Panc1 (cell line): Measurements from ENCODE around the gene WWOX. TPM values are rescaled to one million over a fixed set of nuclear protein-coding genes. Genes with fewer than 3 reads are reported as not detected.

Experiments
- ATAC-seq: fragments of 200-7000 bp; cut with Tn5 transposase; 2 replicates; pipeline ENCODE4 v1.9.1; 2020; ENCODE audit warnings: mild to moderate bottlenecking, moderate library complexity
- BruUV-seq: library from RNA; stranded (reverse); fragments of 400-500 nt; replicated peaks from 2 replicates; lab custom pipeline; 2021; lab: Mats Ljungman, UMichigan
- CTCF ChIA-PET: fragments of 300-600 bp; sonication (Branson Sonifier 250); formaldehyde crosslinking; loops from one replicate; lab custom pipeline; 2022; ENCODE audit warnings: antibody characterized with exemption; lab: Charles Lee
- POLR2A ChIA-PET: fragments of 300-600 bp; sonication (Branson Sonifier 250); formaldehyde crosslinking; loops from one replicate; lab custom pipeline; 2022; ENCODE audit warnings: antibody characterized with exemption; lab: Charles Lee
- DNase-seq: peaks from one replicate; pipeline ENCODE4 v3.0.0-alpha.2; 2010; ENCODE audit warnings: low read depth, low spot score
- H3K27ac ChIP-seq: 2 replicates; pipeline ENCODE4 v1.5.1; 2011; ENCODE audit warnings: mild to moderate bottlenecking, low read length, inconsistent platforms
- H3K27me3 ChIP-seq: fragments of 200-500 bp; sonication (Bioruptor generic); 2 replicates; pipeline ENCODE4 v1.6.0; 2014; ENCODE audit warnings: low read length, inconsistent platforms; ENCODE audit not compliant: control insufficient read depth, insufficient read depth
- H3K36me3 ChIP-seq: fragments of 200-500 bp; sonication (Bioruptor generic); 2 replicates; pipeline ENCODE4 v1.5.1; 2014; ENCODE audit warnings: inconsistent platforms, mild to moderate bottlenecking, low read length, moderate library complexity; ENCODE audit not compliant: control insufficient read depth, insufficient read depth
- H3K4me1 ChIP-seq: 2 replicates; pipeline ENCODE4 v1.5.1; 2011; ENCODE audit warnings: inconsistent platforms, mild to moderate bottlenecking, low read length, moderate library complexity; ENCODE audit not compliant: control insufficient read depth, insufficient read depth
- H3K4me3 ChIP-seq, 2 experiments: 2 replicates each; pipeline ENCODE4 v1.5.1; 2011 to 2012; ENCODE audit warnings: low read depth in 2 of 2, low read length in 2 of 2, mild to moderate bottlenecking in 2 of 2, inconsistent platforms in 1 of 2, moderate library complexity in 1 of 2
- H3K9me3 ChIP-seq: fragments of 200-500 bp; sonication (Bioruptor generic); 2 replicates; pipeline ENCODE4 v1.5.1; 2014; ENCODE audit warnings: low read depth, mild to moderate bottlenecking, inconsistent platforms, low read length, moderate library complexity; ENCODE audit not compliant: control insufficient read depth, insufficient read depth
- POLR2AphosphoS5 ChIP-seq: IDR thresholded peaks from 2 replicates; pipeline ENCODE4 v1.6.1; 2012; ENCODE audit warnings: mild to moderate bottlenecking, low read depth, low read length, moderate library complexity
- SIN3A ChIP-seq: IDR thresholded peaks from 2 replicates; pipeline ENCODE4 v1.6.1; 2012; ENCODE audit warnings: low read depth, mild to moderate bottlenecking, low read length, moderate library complexity, borderline replicate concordance; ENCODE audit not compliant: insufficient read depth
- TCF7L2 ChIP-seq: IDR thresholded peaks from 2 replicates; pipeline ENCODE4 v1.6.1; 2011; ENCODE audit warnings: mild to moderate bottlenecking, low read depth, low read length, inconsistent platforms
- in situ Hi-C: cut with HindIII; loops from 2 replicates; pipeline ENCODE4 v1.10.0; 2016; ENCODE audit warnings: low sequenced_read_pairs, low pct_unique_long_range_greater_than_20kb
- intact Hi-C: fragments of 100-400 bp; cut with micrococcal nuclease; formaldehyde crosslinking; loops from one replicate; pipeline ENCODE4 v1.10.0; 2022; ENCODE audit not compliant: unreplicated experiment
- total RNA-seq: library from RNA; stranded (reverse); gene quantifications from one replicate; pipeline ENCODE4 v1.2.1, GENCODE V29; 2021; ENCODE audit not compliant: unreplicated experiment
- TF ChIP-seq, protein P1 (sequence below), 2 experiments: IDR thresholded peaks; 2 replicates each; pipeline ENCODE4 v1.6.1; 2011 to 2012; ENCODE audit warnings: low read depth in 2 of 2, control low read depth in 1 of 2, low read length in 1 of 2, mild to moderate bottlenecking in 1 of 2, moderate library complexity in 1 of 2; ENCODE audit not compliant: insufficient read depth in 1 of 2
- TF ChIP-seq, protein P2 (sequence below): fragments of 450-650 bp; IDR thresholded peaks from 2 replicates; pipeline ENCODE4 v1.5.1; 2017; ENCODE audit warnings: mild to moderate bottlenecking

The WWOX gene
- total RNA-seq, 1 experiment from 2014 or later, result 12.5 TPM

DNA sequence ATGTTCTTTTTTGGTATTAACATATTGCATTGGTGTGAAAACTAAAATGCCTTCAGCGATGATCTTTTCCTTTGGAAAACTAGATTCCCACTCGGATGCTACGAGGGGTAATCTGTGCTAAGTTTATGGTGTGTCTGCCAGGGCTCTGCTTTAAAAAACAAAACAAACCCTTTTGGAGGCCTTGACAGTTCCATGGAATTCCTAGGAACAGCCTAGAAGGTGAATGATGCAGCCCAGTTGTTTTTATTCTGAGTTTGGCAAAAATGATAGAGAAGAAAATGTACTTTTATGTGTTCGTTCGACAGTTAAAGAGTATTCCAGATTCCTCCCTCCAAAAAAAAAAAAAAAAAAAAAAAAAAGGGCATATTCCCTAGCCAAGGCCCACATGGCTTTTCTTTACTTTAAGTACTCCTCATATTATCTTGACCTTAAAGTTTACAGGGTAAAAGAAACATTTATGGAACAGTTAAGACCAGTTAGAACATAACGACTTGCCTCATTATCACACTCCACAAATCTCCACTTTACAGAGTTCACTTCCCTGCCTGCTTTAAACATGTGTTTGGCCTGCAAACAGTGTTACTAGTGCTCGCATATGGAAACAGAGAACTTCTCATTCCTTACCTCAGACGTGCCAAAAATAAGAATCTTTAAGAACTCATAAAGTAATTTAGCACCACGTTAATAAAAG lies 159.1 kb downstream of the WWOX start:
- TF ChIP-seq POLR2AphosphoS5 (no peak), SIN3A (no peak), TCF7L2 (no peak)
- TF ChIP-seq, protein P1, sequence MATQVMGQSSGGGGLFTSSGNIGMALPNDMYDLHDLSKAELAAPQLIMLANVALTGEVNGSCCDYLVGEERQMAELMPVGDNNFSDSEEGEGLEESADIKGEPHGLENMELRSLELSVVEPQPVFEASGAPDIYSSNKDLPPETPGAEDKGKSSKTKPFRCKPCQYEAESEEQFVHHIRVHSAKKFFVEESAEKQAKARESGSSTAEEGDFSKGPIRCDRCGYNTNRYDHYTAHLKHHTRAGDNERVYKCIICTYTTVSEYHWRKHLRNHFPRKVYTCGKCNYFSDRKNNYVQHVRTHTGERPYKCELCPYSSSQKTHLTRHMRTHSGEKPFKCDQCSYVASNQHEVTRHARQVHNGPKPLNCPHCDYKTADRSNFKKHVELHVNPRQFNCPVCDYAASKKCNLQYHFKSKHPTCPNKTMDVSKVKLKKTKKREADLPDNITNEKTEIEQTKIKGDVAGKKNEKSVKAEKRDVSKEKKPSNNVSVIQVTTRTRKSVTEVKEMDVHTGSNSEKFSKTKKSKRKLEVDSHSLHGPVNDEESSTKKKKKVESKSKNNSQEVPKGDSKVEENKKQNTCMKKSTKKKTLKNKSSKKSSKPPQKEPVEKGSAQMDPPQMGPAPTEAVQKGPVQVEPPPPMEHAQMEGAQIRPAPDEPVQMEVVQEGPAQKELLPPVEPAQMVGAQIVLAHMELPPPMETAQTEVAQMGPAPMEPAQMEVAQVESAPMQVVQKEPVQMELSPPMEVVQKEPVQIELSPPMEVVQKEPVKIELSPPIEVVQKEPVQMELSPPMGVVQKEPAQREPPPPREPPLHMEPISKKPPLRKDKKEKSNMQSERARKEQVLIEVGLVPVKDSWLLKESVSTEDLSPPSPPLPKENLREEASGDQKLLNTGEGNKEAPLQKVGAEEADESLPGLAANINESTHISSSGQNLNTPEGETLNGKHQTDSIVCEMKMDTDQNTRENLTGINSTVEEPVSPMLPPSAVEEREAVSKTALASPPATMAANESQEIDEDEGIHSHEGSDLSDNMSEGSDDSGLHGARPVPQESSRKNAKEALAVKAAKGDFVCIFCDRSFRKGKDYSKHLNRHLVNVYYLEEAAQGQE (IDR thresholded peaks at IDR 0.05; ENCODE audit: insufficient read depth in 1 of 2, low read depth in 2 of 2, low read length in 1 of 2), result no peak
- TF ChIP-seq, protein P2, sequence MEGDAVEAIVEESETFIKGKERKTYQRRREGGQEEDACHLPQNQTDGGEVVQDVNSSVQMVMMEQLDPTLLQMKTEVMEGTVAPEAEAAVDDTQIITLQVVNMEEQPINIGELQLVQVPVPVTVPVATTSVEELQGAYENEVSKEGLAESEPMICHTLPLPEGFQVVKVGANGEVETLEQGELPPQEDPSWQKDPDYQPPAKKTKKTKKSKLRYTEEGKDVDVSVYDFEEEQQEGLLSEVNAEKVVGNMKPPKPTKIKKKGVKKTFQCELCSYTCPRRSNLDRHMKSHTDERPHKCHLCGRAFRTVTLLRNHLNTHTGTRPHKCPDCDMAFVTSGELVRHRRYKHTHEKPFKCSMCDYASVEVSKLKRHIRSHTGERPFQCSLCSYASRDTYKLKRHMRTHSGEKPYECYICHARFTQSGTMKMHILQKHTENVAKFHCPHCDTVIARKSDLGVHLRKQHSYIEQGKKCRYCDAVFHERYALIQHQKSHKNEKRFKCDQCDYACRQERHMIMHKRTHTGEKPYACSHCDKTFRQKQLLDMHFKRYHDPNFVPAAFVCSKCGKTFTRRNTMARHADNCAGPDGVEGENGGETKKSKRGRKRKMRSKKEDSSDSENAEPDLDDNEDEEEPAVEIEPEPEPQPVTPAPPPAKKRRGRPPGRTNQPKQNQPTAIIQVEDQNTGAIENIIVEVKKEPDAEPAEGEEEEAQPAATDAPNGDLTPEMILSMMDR, result no peak
- H3K36me3 ChIP-seq, result no peaks in the 10 kb centered on the region
- ATAC-seq (no peak), DNase-seq (no peak)
- ChIA-PET POLR2A (no interaction called here), CTCF (no interaction called here)
- H3K27ac ChIP-seq, result peak overlapping the region; percentile 61; the same call in 1 of the 2 replicates
- intact Hi-C loops (no loop called here), in situ Hi-C loops (no loop called here)
- peaks cover 6% of the 10 kb centered on the region for H3K4me1 ChIP-seq
- no peak overlapping the region for H3K4me3 ChIP-seq
- no peaks in the 10 kb centered on the region for H3K27me3 ChIP-seq
- H3K9me3 ChIP-seq, result no peaks in the 10 kb centered on the region
- BruUV-seq, result no TSS peak

DNA sequence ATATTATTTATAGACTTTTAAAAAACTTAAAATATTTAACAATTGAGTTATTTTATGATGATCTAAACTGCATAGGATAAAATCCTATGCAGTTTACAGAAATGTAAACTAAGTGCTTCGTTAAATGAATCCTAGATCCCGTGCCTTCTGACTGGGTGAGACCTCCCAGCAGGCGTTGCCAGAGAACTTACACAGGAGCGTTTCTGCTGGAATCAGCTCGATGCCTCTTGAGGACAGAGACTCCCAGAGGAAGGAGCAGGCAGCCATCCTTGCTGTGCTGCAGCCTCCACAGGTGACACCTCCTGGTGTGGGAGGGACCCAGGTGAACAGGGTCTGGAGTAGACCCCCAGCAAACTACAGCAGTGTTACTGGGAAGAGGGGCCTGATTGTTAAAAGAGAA lies 160.4 kb downstream of the WWOX start:
- intact Hi-C loops, result no loop called here
- ATAC-seq (no peak), DNase-seq (no peak)

More for the DNA sequence above, 160.4 kb downstream of the WWOX start:
- H3K4me3 ChIP-seq, result no peak overlapping the region
- no TSS peak for BruUV-seq
- H3K27ac ChIP-seq, result no peak overlapping the region
- POLR2A ChIA-PET, result no interaction called here
- H3K9me3 ChIP-seq, result no peaks in the 10 kb centered on the region
- CTCF ChIA-PET, result no interaction called here
- peaks cover 6% of the 10 kb centered on the region for H3K4me1 ChIP-seq
- H3K36me3 ChIP-seq, result no peaks in the 10 kb centered on the region
- in situ Hi-C loops, result no loop called here
- TF ChIP-seq, protein P1 (IDR thresholded peaks at IDR 0.05; ENCODE audit: insufficient read depth in 1 of 2, low read depth in 2 of 2, low read length in 1 of 2), result no peak
- TF ChIP-seq, protein P2, result peak; percentile 9; the same call in 1 of the 2 replicates
- H3K27me3 ChIP-seq, result no peaks in the 10 kb centered on the region
